HepG2 (cell line): ENCODE data around the gene RRAS. TPM values are rescaled to one million over a fixed set of nuclear protein-coding genes. Genes with fewer than 3 reads are reported as not detected.

Source experiments
- CBX1 ChIP-seq: IDR thresholded peaks from one replicate; pipeline ENCODE4 v1.6.1; 2016; ENCODE audit warnings: antibody characterized with exemption, low read depth
- ELF4 ChIP-seq: sonication (generic); formaldehyde crosslinking; IDR thresholded peaks from 2 replicates; pipeline ENCODE4 v1.5.0; 2020; ENCODE audit warnings: missing genetic modification reagents, mild to moderate bottlenecking, moderate library complexity, borderline replicate concordance
- MTA1 ChIP-seq: sonication (generic); formaldehyde crosslinking; IDR thresholded peaks from 2 replicates; pipeline ENCODE4 v1.4.0; 2020; ENCODE audit warnings: missing genetic modification reagents, mild to moderate bottlenecking, borderline replicate concordance
- MTF2 ChIP-seq: sonication (generic); formaldehyde crosslinking; IDR thresholded peaks from 2 replicates; pipeline ENCODE4 v1.5.0; 2020; ENCODE audit warnings: missing genetic modification reagents, borderline replicate concordance
- POLR2AphosphoS5 ChIP-seq: IDR thresholded peaks from 2 replicates; pipeline ENCODE4 v1.6.1; 2012; ENCODE audit warnings: low read depth, low read length
- RFX5 ChIP-seq: IDR thresholded peaks from 2 replicates; pipeline ENCODE4 v1.6.1; 2011; ENCODE audit warnings: low read depth, low read length, improper control_type of control experiment
- SALL1 ChIP-seq: sonication (generic); formaldehyde crosslinking; IDR thresholded peaks from 2 replicates; pipeline ENCODE4 v1.8.0; 2022; ENCODE audit warnings: mild to moderate bottlenecking, missing genetic modification reagents
- SIX1 ChIP-seq: sonication (generic); formaldehyde crosslinking; IDR thresholded peaks from 2 replicates; pipeline ENCODE4 v1.4.0; 2020; ENCODE audit warnings: missing genetic modification reagents, borderline replicate concordance
- SP5 ChIP-seq: IDR thresholded peaks from 2 replicates; pipeline ENCODE4 v1.6.1; 2016; ENCODE audit warnings: low read depth, borderline replicate concordance
- TCF7 ChIP-seq: sonication (generic); IDR thresholded peaks from 2 replicates; pipeline ENCODE4 v1.6.1; 2016; ENCODE audit warnings: antibody characterized with exemption, low read depth
- ZFP62 ChIP-seq: sonication (generic); formaldehyde crosslinking; IDR thresholded peaks from 2 replicates; pipeline ENCODE4 v1.4.0; 2020; ENCODE audit warnings: missing genetic modification reagents
- ZNF10 ChIP-seq: sonication (generic); formaldehyde crosslinking; IDR thresholded peaks from 2 replicates; pipeline ENCODE4 v1.4.0; 2020; ENCODE audit warnings: mild to moderate bottlenecking, low read depth, missing genetic modification reagents, borderline replicate concordance
- ZNF124 ChIP-seq: sonication (generic); formaldehyde crosslinking; IDR thresholded peaks from 2 replicates; pipeline ENCODE4 v1.4.0; 2020; ENCODE audit warnings: missing genetic modification reagents
- ZSCAN20 ChIP-seq: sonication (generic); formaldehyde crosslinking; IDR thresholded peaks from 2 replicates; pipeline ENCODE4 v1.4.0; 2020; ENCODE audit warnings: missing genetic modification reagents, mild to moderate bottlenecking, borderline replicate concordance
- polyA plus RNA-seq, 8 experiments: library from polyadenylated mRNA; depleted of rRNA in 3 of 8; stranded (reverse) in 7 of 8; unstranded in 1 of 8; fragments of >200 nt; fragmentation: Illumina TruSeq in 4 of 8; extraction: Trizol in 4 of 8; gene quantifications; 2 replicates each; pipeline versions ENCODE4 v1.2.1 to v1.2.3, GENCODE V29; 2011 to 2016; ENCODE audit warnings: low read depth in 4 of 8, missing spikeins in 1 of 8, mixed read lengths in 1 of 8; ENCODE audit not compliant: insufficient read depth in 1 of 8
- total RNA-seq, 5 experiments: library from RNA; depleted of rRNA; stranded (reverse); fragments of >200 nt; fragmentation: Illumina TruSeq; extraction: Trizol; gene quantifications; 2 replicates each; pipeline ENCODE4 v1.2.3, GENCODE V29; 2016; ENCODE audit warnings: low read depth in 1 of 5
- TF ChIP-seq, protein P1 (sequence below): sonication (generic); formaldehyde crosslinking; IDR thresholded peaks from 2 replicates; pipeline ENCODE4 v1.5.0; 2020; ENCODE audit warnings: missing genetic modification reagents
- TF ChIP-seq, protein P2 (sequence below): sonication (generic); formaldehyde crosslinking; IDR thresholded peaks from 2 replicates; pipeline ENCODE4 v1.5.0; 2020; ENCODE audit warnings: mild to moderate bottlenecking, missing genetic modification reagents, borderline replicate concordance
- TF ChIP-seq, protein P3 (sequence below): sonication (generic); formaldehyde crosslinking; IDR thresholded peaks from one replicate; pipeline ENCODE4 v1.5.1; 2020; ENCODE audit warnings: mild to moderate bottlenecking, missing genetic modification reagents; ENCODE audit errors: not compliant biosample characterization

Gene RRAS
- total and polyA plus RNA-seq, 2 of the 13 experiments (the other 11 are each of a cell fraction or from before 2014, with no cell fraction given), result 1.5 to 12.0 TPM

DNA sequence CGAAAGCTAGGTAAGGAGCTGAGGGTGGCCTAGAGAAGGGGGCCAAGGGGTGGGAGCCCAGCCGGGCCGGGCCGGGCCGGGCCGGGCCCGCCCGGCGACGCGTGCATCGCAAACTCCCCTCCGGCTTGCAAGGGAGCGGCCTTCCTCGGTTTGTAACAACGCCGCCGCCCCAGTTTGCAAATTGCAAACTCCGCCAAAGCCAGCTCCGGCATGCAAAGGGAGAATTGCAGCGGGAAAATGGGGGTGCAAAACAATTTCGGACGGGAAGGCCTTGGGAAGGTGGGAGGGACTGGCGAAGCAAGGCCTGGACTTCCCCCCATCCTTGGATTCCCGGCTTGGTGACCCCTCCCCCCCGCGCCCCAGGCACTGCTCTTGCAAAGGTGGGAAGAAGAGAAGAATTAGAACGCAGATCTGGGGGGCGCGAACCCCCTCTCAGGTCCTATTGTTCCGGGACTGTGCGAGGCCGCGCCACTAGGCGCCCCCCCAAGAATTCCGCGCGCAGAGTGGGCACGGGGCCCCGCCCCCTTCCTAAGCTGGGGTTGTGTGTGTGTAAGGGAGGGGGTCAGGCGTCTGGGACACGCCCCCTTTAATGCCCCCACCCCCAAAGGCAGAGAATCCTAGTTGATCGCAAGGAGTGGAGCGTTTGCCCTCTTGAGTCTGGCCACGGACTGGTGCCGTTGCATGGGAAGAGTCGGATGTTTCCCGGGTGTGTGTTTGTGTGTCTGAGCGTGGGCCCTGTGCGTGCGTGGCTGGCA lies 48.0 kb downstream of the RRAS start (continued):
- TF ChIP-seq, protein P1, sequence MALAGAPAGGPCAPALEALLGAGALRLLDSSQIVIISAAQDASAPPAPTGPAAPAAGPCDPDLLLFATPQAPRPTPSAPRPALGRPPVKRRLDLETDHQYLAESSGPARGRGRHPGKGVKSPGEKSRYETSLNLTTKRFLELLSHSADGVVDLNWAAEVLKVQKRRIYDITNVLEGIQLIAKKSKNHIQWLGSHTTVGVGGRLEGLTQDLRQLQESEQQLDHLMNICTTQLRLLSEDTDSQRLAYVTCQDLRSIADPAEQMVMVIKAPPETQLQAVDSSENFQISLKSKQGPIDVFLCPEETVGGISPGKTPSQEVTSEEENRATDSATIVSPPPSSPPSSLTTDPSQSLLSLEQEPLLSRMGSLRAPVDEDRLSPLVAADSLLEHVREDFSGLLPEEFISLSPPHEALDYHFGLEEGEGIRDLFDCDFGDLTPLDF, result 0 out of 2 replicates have a peak, but pooled peaks have one; percentile 32
- no peak for TF ChIP-seq SIX1 (CRISPR knock-in tag)
- TF ChIP-seq ZNF10 (CRISPR knock-in tag), result no peak
- TF ChIP-seq, protein P2, sequence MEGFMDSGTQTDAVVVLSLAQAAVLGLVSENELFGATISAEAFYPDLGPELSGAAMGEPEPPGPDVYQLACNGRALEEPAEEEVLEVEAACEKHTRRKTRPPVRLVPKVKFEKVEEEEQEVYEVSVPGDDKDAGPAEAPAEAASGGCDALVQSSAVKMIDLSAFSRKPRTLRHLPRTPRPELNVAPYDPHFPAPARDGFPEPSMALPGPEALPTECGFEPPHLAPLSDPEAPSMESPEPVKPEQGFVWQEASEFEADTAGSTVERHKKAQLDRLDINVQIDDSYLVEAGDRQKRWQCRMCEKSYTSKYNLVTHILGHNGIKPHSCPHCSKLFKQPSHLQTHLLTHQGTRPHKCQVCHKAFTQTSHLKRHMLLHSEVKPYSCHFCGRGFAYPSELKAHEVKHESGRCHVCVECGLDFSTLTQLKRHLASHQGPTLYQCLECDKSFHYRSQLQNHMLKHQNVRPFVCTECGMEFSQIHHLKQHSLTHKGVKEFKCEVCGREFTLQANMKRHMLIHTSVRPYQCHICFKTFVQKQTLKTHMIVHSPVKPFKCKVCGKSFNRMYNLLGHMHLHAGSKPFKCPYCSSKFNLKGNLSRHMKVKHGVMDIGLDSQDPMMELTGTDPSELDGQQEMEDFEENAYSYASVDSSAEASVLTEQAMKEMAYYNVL (CRISPR knock-in tag), result peak; percentile 30; the same call in 1 of the 2 replicates
- TF ChIP-seq RFX5, result no peak
- no peak for TF ChIP-seq CBX1
- peak; percentile 41; the same call in 1 of the 2 replicates for TF ChIP-seq SALL1
- TF ChIP-seq TCF7, result no peak
- no peak for TF ChIP-seq POLR2AphosphoS5
- peak; percentile 55; the same call in 1 of the 2 replicates for TF ChIP-seq ZSCAN20
- no peak for TF ChIP-seq MTF2 (CRISPR knock-in tag)
- TF ChIP-seq SP5, result peak; percentile 7; the same call in 1 of the 2 replicates
- TF ChIP-seq MTA1 (CRISPR knock-in tag), result peak; percentile 37; the same call in 1 of the 2 replicates
- no peak for TF ChIP-seq ZNF124 (CRISPR knock-in tag)
- TF ChIP-seq, protein P3, sequence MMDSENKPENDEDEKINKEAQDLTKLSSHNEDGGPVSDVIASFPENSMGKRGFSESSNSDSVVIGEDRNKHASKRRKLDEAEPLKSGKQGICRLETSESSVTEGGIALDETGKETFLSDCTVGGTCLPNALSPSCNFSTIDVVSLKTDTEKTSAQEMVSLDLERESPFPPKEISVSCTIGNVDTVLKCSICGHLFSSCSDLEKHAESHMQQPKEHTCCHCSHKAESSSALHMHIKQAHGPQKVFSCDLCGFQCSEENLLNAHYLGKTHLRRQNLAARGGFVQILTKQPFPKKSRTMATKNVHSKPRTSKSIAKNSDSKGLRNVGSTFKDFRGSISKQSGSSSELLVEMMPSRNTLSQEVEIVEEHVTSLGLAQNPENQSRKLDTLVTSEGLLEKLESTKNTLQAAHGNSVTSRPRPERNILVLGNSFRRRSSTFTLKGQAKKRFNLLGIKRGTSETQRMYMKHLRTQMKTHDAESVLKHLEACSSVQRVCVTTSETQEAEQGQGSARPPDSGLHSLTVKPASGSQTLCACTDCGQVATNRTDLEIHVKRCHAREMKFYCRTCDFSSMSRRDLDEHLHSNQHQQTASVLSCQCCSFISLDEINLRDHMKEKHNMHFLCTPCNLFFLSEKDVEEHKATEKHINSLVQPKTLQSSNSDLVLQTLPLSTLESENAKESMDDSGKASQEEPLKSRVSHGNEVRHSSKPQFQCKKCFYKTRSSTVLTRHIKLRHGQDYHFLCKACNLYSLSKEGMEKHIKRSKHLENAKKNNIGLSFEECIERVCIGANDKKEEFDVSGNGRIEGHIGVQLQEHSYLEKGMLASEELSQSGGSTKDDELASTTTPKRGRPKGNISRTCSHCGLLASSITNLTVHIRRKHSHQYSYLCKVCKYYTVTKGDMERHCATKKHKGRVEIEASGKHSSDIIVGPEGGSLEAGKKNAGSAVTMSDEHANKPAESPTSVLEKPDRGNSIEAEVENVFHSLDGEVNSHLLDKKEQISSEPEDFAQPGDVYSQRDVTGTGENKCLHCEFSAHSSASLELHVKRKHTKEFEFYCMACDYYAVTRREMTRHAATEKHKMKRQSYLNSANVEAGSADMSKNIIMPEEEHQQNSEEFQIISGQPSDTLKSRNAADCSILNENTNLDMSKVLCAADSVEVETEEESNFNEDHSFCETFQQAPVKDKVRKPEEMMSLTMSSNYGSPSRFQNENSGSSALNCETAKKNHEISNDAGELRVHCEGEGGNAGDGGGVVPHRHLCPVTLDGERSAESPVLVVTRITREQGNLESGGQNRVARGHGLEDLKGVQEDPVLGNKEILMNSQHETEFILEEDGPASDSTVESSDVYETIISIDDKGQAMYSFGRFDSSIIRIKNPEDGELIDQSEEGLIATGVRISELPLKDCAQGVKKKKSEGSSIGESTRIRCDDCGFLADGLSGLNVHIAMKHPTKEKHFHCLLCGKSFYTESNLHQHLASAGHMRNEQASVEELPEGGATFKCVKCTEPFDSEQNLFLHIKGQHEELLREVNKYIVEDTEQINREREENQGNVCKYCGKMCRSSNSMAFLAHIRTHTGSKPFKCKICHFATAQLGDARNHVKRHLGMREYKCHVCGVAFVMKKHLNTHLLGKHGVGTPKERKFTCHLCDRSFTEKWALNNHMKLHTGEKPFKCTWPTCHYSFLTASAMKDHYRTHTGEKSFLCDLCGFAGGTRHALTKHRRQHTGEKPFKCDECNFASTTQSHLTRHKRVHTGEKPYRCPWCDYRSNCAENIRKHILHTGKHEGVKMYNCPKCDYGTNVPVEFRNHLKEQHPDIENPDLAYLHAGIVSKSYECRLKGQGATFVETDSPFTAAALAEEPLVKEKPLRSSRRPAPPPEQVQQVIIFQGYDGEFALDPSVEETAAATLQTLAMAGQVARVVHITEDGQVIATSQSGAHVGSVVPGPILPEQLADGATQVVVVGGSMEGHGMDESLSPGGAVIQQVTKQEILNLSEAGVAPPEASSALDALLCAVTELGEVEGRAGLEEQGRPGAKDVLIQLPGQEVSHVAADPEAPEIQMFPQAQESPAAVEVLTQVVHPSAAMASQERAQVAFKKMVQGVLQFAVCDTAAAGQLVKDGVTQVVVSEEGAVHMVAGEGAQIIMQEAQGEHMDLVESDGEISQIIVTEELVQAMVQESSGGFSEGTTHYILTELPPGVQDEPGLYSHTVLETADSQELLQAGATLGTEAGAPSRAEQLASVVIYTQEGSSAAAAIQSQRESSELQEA, result no peak
- no peak for TF ChIP-seq ZFP62 (CRISPR knock-in tag)
- TF ChIP-seq ELF4 (CRISPR knock-in tag), result no peak
